Measurements from ENCODE around the gene ASPHD2.

GRCh38 chr22:26481112-26481693, 52.1 kb downstream of the ASPHD2 start:
- peak; percentile 77 for TF ChIP-seq GATA2 (IDR thresholded peaks at IDR 0.05; ENCODE audit: low read depth, low read length)
- no peak for TF ChIP-seq GATA3 (IDR thresholded peaks at IDR 0.05; ENCODE audit: low read depth, low read length)
